HepG2 (cell line): ENCODE measurements around the gene CDH12. TPM values are rescaled to one million over a fixed set of nuclear protein-coding genes. Genes with fewer than 3 reads are reported as not detected.

Source experiments
- ATAC-seq: fragments of 200-7000 bp; cut with Tn5 transposase; 3 replicates; pipeline ENCODE4 v1.9.1; 2020; ENCODE audit warnings: mild to moderate bottlenecking, moderate library complexity
- BruUV-seq: library from RNA; stranded (reverse); fragments of 400-500 nt; replicated peaks from 2 replicates; lab custom pipeline; 2021; lab: Mats Ljungman, UMichigan
- CTCF ChIA-PET: fragments of 300-600 bp; formaldehyde crosslinking; extraction: SDS; loops from one replicate; lab custom pipeline; 2021; ENCODE audit warnings: low total read pairs, inconsistent platforms, low intra/inter-chr PET ratio; lab: Yijun Ruan, JAX
- POLR2A ChIA-PET: fragments of 350-600 bp; sonication (Branson Sonifier 250); formaldehyde crosslinking; loops from one replicate; lab custom pipeline; 2020; ENCODE audit warnings: antibody characterized with exemption, inconsistent platforms; lab: Yijun Ruan, JAX
- DNase-seq: peaks from one replicate; pipeline ENCODE4 v3.0.0-alpha.2; 2015; ENCODE audit warnings: low spot score
- FAIRE-seq: peaks from 3 replicates; lab custom pipeline; 2011; peaks lifted over from hg19 to GRCh38; lab: Jason Lieb, UNC
- H2AFZ ChIP-seq: one replicate; pipeline ENCODE4 v1.6.1; 2011; ENCODE audit warnings: low read length, inconsistent platforms
- H3K27ac ChIP-seq: fragments of 300-600 bp; 3 replicates; pipeline ENCODE4 v1.8.0; 2011; ENCODE audit warnings: mixed run types, mild to moderate bottlenecking, mixed read lengths, low read length, inconsistent platforms; ENCODE audit not compliant: insufficient read depth; ENCODE audit errors: extremely low read length
- H3K27me3 ChIP-seq, 2 experiments: fragments of 200-600 bp in 1 of 2; 2 replicates in 1 of 2; 3 replicates in 1 of 2; pipeline versions ENCODE4 v1.6.0 to v1.8.0; 2011; ENCODE audit warnings: low read length in 2 of 2, mild to moderate bottlenecking in 2 of 2, moderate library complexity in 2 of 2, inconsistent platforms in 1 of 2; ENCODE audit not compliant: insufficient read depth in 2 of 2, control insufficient read depth in 1 of 2
- H3K36me3 ChIP-seq, 2 experiments: fragments of 200-600 bp in 1 of 2; replicated peaks in 1 of 2; 2 replicates in 1 of 2; 3 replicates in 1 of 2; pipeline versions ENCODE4 v1.5.1 to v1.8.0; 2011; ENCODE audit warnings: low read length in 2 of 2, inconsistent platforms in 1 of 2; ENCODE audit not compliant: insufficient read depth in 2 of 2, control insufficient read depth in 1 of 2
- H3K4me1 ChIP-seq: 2 replicates; pipeline ENCODE4 v1.5.1; 2012; ENCODE audit warnings: low read length, inconsistent platforms; ENCODE audit not compliant: insufficient read depth
- H3K4me2 ChIP-seq: 2 replicates; pipeline ENCODE4 v1.6.0; 2011; ENCODE audit warnings: low read depth, low read length, inconsistent platforms
- H3K4me3 ChIP-seq, 3 experiments: fragments of 200-600 bp in 1 of 3; sonication (generic), shearing (Covaris generic) in 1 of 3; replicated peaks in 1 of 3; 2 replicates each; pipeline ENCODE4 v1.5.1; 2011 to 2016; ENCODE audit warnings: low read length in 3 of 3, inconsistent platforms in 2 of 3, low read depth in 2 of 3, mild to moderate bottlenecking in 2 of 3, control low read depth in 1 of 3, mixed read lengths in 1 of 3; ENCODE audit not compliant: insufficient read depth in 1 of 3
- H3K79me2 ChIP-seq: one replicate; pipeline ENCODE4 v1.6.1; 2011; ENCODE audit warnings: low read length, inconsistent platforms; ENCODE audit not compliant: insufficient read depth
- H3K9ac ChIP-seq: 2 replicates; pipeline ENCODE4 v1.6.0; 2011; ENCODE audit warnings: mild to moderate bottlenecking, low read depth, low read length, inconsistent platforms; ENCODE audit not compliant: insufficient read depth
- H3K9me3 ChIP-seq: 2 replicates; pipeline ENCODE4 v1.5.1; 2012; ENCODE audit warnings: mild to moderate bottlenecking, low read length
- H4K20me1 ChIP-seq: 2 replicates; pipeline ENCODE4 v1.6.0; 2011; ENCODE audit warnings: inconsistent platforms, mild to moderate bottlenecking, low read length, moderate library complexity; ENCODE audit not compliant: insufficient read depth
- CEBPZ ChIP-seq: IDR thresholded peaks from 2 replicates; pipeline ENCODE4 v1.6.1; 2012; ENCODE audit warnings: low read length, improper control_type of control experiment
- DBP ChIP-seq: sonication (generic); formaldehyde crosslinking; IDR thresholded peaks from 2 replicates; pipeline ENCODE4 v1.4.0; 2020; ENCODE audit warnings: missing genetic modification reagents; ENCODE audit errors: not compliant biosample characterization
- GATAD1 ChIP-seq: IDR thresholded peaks from 2 replicates; pipeline ENCODE4 v1.6.1; 2016; ENCODE audit warnings: missing genetic modification reagents, missing compliant biosample characterization
- KDM3A ChIP-seq: IDR thresholded peaks from 2 replicates; pipeline ENCODE4 v1.6.1; 2018; ENCODE audit warnings: low read depth, missing compliant biosample characterization
- MXD1 ChIP-seq: sonication (generic); formaldehyde crosslinking; IDR thresholded peaks from 2 replicates; pipeline ENCODE4 v1.4.0; 2020; ENCODE audit warnings: mild to moderate bottlenecking, missing genetic modification reagents
- NFYB ChIP-seq: sonication (generic); formaldehyde crosslinking; IDR thresholded peaks from 2 replicates; pipeline ENCODE4 v1.4.0; 2020; ENCODE audit warnings: missing genetic modification reagents
- NR1H2 ChIP-seq: sonication (generic); formaldehyde crosslinking; IDR thresholded peaks from 2 replicates; pipeline ENCODE4 v1.8.1; 2022; ENCODE audit warnings: low read depth, missing genetic modification reagents, borderline replicate concordance
- PLSCR1 ChIP-seq: sonication (generic); formaldehyde crosslinking; IDR thresholded peaks from 2 replicates; pipeline ENCODE4 v1.5.0; 2020; ENCODE audit warnings: missing genetic modification reagents, mild to moderate bottlenecking, borderline replicate concordance
- SNAPC5 ChIP-seq: sonication (generic); formaldehyde crosslinking; IDR thresholded peaks from 2 replicates; pipeline ENCODE4 v1.8.1; 2023; ENCODE audit warnings: mild to moderate bottlenecking, missing genetic modification reagents, borderline replicate concordance
- ZNF296 ChIP-seq: sonication (generic); formaldehyde crosslinking; conservative IDR thresholded peaks from 2 replicates; pipeline ENCODE4 v1.5.0; 2020; ENCODE audit warnings: mild to moderate bottlenecking, missing genetic modification reagents
- ZNF597 ChIP-seq: sonication (generic); formaldehyde crosslinking; IDR thresholded peaks from 2 replicates; pipeline ENCODE4 v1.5.0; 2020; ENCODE audit warnings: missing genetic modification reagents
- ZNF816 ChIP-seq: sonication (generic); formaldehyde crosslinking; IDR thresholded peaks from 2 replicates; pipeline ENCODE4 v1.8.0; 2022; ENCODE audit warnings: missing genetic modification reagents, mild to moderate bottlenecking, borderline replicate concordance
- WGBS: methylation state at CpG from one replicate; pipeline ENCODE4 v1.1.6; 2017; ENCODE audit warnings: low lambda C conversion rate; 5-methylcytosine and 5-hydroxymethylcytosine counted together
- in situ Hi-C: cut with HindIII; loops from 2 replicates; pipeline ENCODE4 v1.10.0; 2017; ENCODE audit warnings: low pct_unique_long_range_greater_than_20kb; ENCODE audit not compliant: extremely low pct_ligation_motif_present
- intact Hi-C: fragments of 100-400 bp; cut with micrococcal nuclease; formaldehyde crosslinking; loops from one replicate; pipeline ENCODE4 v1.10.0; 2022; ENCODE audit not compliant: unreplicated experiment
- polyA plus RNA-seq, 8 experiments: library from polyadenylated mRNA; depleted of rRNA in 3 of 8; stranded (reverse) in 7 of 8; unstranded in 1 of 8; fragments of >200 nt; fragmentation: Illumina TruSeq in 4 of 8; extraction: Trizol in 4 of 8; gene quantifications; 2 replicates each; pipeline versions ENCODE4 v1.2.1 to v1.2.3, GENCODE V29; 2011 to 2016; ENCODE audit warnings: low read depth in 4 of 8, missing spikeins in 1 of 8, mixed read lengths in 1 of 8; ENCODE audit not compliant: insufficient read depth in 1 of 8
- total RNA-seq, 5 experiments: library from RNA; depleted of rRNA; stranded (reverse); fragments of >200 nt; fragmentation: Illumina TruSeq; extraction: Trizol; gene quantifications; 2 replicates each; pipeline ENCODE4 v1.2.3, GENCODE V29; 2016; ENCODE audit warnings: low read depth in 1 of 5

CDH12 gene
- total and polyA plus RNA-seq, 2 of the 13 experiments (the other 11 are each of a cell fraction or from before 2014, with no cell fraction given): not detected

GRCh38 chr5:22504411-22504810 lies 348.7 kb downstream of the CDH12 start:
- FAIRE-seq: no peak
- no peak overlapping the region for H3K27ac ChIP-seq
- H4K20me1 ChIP-seq: no peaks in the 10 kb centered on the region
- no TSS peak for BruUV-seq
- no peak overlapping the region for H3K4me3 ChIP-seq
- DNase-seq: no peak
- no peaks in the 10 kb centered on the region for H3K4me1 ChIP-seq
- POLR2A ChIA-PET: no interaction called here
- H3K9me3 ChIP-seq: peaks cover 10% of the 10 kb centered on the region; the same call in 1 of the 2 replicates
- no peaks in the 10 kb centered on the region for H3K27me3 ChIP-seq
- H2AFZ ChIP-seq: no peak overlapping the region
- intact Hi-C loops: no loop called here
- no peak for TF ChIP-seq KDM3A (CRISPR knock-in tag)
- TF ChIP-seq NFYB: no peak
- TF ChIP-seq CEBPZ: no peak
- no peak for TF ChIP-seq ZNF816 (CRISPR knock-in tag)
- no peak for TF ChIP-seq ZNF597
- no peak for TF ChIP-seq SNAPC5 (CRISPR knock-in tag)
- TF ChIP-seq ZNF296 (CRISPR knock-in tag): no peak
- no peak for TF ChIP-seq DBP (CRISPR knock-in tag)
- no peak for TF ChIP-seq PLSCR1 (CRISPR knock-in tag)
- TF ChIP-seq NR1H2 (CRISPR knock-in tag): no peak
- no peak for TF ChIP-seq GATAD1 (CRISPR knock-in tag)
- TF ChIP-seq MXD1 (CRISPR knock-in tag): no peak
- TF ChIP-seq, all 625 proteins: peak for 0
- no peak overlapping the region for H3K9ac ChIP-seq
- in situ Hi-C loops: no loop called here
- no peak for ATAC-seq
- H3K36me3 ChIP-seq: no peaks in the 10 kb centered on the region
- CTCF ChIA-PET: no interaction called here
- WGBS: 3% methylated on average over 3 of the region's 3 CpGs
- no peak overlapping the region for H3K4me2 ChIP-seq
- no peaks in the 10 kb centered on the region for H3K79me2 ChIP-seq
